Mesothelial cell of epicardium (in vitro differentiated cells): ENCODE measurements around the gene SULT4A1. TPM values are rescaled to one million over a fixed set of nuclear protein-coding genes. Genes with fewer than 3 reads are reported as not detected.

Source experiments
- DNase-seq, 2 experiments: peaks; one replicate each; pipeline ENCODE4 v3.0.0; 2021; ENCODE audit warnings: low spot score in 2 of 2; ENCODE audit not compliant: unreplicated experiment in 2 of 2
- H3K27ac Mint-ChIP-seq: 2 replicates; pipeline ENCODE4 v1.8.0; 2021; ENCODE audit warnings: mixed read lengths
- H3K27me3 Mint-ChIP-seq: 2 replicates; pipeline ENCODE4 v1.8.0; 2021; ENCODE audit warnings: low read depth, mixed read lengths
- H3K36me3 Mint-ChIP-seq: 2 replicates; pipeline ENCODE4 v1.8.0; 2021; ENCODE audit warnings: mixed read lengths
- H3K4me1 Mint-ChIP-seq: 2 replicates; pipeline ENCODE4 v1.8.0; 2021; ENCODE audit warnings: mixed read lengths
- H3K4me3 Mint-ChIP-seq: 2 replicates; pipeline ENCODE4 v1.8.0; 2021; ENCODE audit warnings: mild to moderate bottlenecking, moderate library complexity, mixed read lengths
- H3K9me3 Mint-ChIP-seq: 2 replicates; pipeline ENCODE4 v1.8.0; 2021; ENCODE audit warnings: mixed read lengths
- total RNA-seq: library from RNA; stranded (reverse); gene quantifications from 3 replicates; pipeline ENCODE4 v1.2.1, GENCODE V29; 2021
- TF ChIP-seq, protein P1 (sequence below): fragments of 200-600 bp; sonication (generic); IDR thresholded peaks from one replicate; pipeline ENCODE4 v1.5.0; 2021; ENCODE audit warnings: antibody characterized with exemption; ENCODE audit not compliant: unreplicated experiment

Gene SULT4A1
- total RNA-seq, 1 donor from 2014 or later, result 7.1 TPM

DNA sequence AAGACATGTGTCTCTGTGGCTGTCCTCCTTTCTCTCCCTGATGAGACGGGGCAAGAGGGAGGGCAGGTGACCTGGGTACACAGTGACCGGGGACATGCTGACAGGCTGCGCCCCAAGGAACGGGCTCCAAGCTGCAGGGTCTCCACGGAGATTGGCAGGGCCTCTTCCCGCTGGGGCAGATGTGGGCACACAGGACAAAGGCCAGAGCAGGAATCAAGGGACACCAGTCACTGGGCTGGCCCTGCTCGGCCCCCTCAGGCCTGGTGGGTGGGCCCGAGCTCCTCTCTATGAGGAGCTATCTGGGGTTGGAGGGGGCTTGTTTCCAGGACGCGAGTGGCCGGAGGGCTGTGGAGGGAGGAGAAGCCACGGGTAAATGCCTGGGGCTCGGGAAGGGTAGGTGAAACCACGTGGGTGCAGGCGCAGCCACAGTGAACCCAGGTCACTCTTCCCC lies 18.3 kb upstream of the SULT4A1 start:
- no peaks in the 10 kb centered on the region for H3K36me3 Mint-ChIP-seq
- H3K4me3 Mint-ChIP-seq, result no peak overlapping the region
- H3K27me3 Mint-ChIP-seq, result peaks cover 41% of the 10 kb centered on the region
- TF ChIP-seq, protein P1, sequence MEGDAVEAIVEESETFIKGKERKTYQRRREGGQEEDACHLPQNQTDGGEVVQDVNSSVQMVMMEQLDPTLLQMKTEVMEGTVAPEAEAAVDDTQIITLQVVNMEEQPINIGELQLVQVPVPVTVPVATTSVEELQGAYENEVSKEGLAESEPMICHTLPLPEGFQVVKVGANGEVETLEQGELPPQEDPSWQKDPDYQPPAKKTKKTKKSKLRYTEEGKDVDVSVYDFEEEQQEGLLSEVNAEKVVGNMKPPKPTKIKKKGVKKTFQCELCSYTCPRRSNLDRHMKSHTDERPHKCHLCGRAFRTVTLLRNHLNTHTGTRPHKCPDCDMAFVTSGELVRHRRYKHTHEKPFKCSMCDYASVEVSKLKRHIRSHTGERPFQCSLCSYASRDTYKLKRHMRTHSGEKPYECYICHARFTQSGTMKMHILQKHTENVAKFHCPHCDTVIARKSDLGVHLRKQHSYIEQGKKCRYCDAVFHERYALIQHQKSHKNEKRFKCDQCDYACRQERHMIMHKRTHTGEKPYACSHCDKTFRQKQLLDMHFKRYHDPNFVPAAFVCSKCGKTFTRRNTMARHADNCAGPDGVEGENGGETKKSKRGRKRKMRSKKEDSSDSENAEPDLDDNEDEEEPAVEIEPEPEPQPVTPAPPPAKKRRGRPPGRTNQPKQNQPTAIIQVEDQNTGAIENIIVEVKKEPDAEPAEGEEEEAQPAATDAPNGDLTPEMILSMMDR, result no peak
- no peaks in the 10 kb centered on the region for H3K4me1 Mint-ChIP-seq
- no peaks in the 10 kb centered on the region for H3K9me3 Mint-ChIP-seq
- DNase-seq, result no peak
- H3K27ac Mint-ChIP-seq, result no peak overlapping the region

DNA sequence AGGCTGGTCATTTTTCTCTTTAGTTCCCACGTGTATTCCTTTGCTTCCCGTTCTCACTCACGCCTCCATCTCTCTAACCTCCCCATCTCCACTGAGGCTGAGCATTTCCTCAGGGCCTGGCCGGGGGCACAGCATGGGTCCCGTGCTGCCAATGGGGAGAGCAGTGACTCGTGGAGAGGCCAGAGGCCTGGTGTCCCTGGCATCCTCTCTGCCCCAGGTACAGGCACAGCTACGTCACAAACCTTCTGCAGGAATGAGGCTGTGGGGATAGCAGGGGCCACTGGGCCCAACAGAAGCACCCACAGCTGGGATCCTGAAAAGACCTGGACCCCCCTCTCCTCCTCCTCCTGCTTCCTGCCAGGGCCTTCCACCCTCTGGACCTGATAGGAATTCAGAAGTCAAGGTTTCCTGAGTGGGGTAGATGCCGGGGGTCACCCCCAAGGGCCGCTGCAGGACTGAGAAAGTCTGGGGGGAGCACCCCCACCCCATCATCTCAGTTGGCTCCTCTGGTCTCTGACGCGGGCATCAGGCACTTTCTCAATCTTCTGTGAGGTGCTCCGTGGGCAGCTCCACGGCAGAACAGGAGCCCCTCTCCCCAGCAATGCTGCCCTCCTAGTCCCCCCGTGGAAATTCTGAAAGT lies 17.7 kb upstream of the SULT4A1 start:
- H3K27ac Mint-ChIP-seq, result no peak overlapping the region

DNA sequence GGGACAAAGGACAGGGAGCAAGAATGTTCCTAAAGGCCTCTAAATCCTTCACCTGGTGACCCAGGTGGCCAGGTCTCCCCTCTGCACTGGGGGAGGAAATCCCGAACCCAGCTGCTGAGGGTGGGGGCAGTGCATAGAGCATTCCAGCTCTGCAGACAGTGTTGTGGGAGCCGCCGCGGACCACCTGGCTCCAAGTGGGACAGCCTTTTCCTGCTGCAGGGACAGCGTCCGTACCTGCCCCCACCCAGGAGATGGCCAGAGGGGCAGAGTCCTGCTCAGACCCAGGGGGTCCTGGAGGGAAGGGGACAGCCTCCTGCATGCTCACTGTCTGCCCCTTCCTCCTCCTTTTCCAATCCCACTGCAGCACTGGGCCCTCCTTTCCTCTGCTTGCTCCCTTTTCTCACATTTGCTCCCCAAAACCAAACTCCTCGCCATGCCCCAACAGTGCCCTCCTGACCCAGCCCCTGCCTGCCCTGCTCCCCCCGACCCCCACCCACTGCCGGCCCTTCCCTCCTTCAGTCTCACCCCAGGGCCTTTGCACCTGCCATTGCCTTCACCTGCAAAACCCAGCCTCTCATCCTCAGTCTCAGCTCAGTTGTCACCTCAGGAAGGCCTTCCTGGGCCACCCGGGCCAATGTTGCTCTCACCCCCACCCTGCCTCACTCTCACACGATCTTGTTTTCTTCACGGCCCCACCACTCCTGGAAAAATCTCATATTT lies 16.7 kb upstream of the SULT4A1 start:
- no peaks in the 10 kb centered on the region for H3K9me3 Mint-ChIP-seq
- no peak overlapping the region for H3K27ac Mint-ChIP-seq
- TF ChIP-seq, protein P1, result no peak
- H3K36me3 Mint-ChIP-seq, result no peaks in the 10 kb centered on the region
- no peak for DNase-seq
- peaks cover 46% of the 10 kb centered on the region for H3K27me3 Mint-ChIP-seq
- no peaks in the 10 kb centered on the region for H3K4me1 Mint-ChIP-seq
- no peak overlapping the region for H3K4me3 Mint-ChIP-seq

More for the DNA sequence above, 17.7 kb upstream of the SULT4A1 start:
- Mint-ChIP-seq H3K4me1 (no peaks in the 10 kb centered on the region), H3K9me3 (no peaks in the 10 kb centered on the region), H3K36me3 (no peaks in the 10 kb centered on the region), H3K4me3 (no peak overlapping the region), H3K27me3 (peaks cover 43% of the 10 kb centered on the region)
- TF ChIP-seq, protein P1, result no peak
- DNase-seq, result no peak

DNA sequence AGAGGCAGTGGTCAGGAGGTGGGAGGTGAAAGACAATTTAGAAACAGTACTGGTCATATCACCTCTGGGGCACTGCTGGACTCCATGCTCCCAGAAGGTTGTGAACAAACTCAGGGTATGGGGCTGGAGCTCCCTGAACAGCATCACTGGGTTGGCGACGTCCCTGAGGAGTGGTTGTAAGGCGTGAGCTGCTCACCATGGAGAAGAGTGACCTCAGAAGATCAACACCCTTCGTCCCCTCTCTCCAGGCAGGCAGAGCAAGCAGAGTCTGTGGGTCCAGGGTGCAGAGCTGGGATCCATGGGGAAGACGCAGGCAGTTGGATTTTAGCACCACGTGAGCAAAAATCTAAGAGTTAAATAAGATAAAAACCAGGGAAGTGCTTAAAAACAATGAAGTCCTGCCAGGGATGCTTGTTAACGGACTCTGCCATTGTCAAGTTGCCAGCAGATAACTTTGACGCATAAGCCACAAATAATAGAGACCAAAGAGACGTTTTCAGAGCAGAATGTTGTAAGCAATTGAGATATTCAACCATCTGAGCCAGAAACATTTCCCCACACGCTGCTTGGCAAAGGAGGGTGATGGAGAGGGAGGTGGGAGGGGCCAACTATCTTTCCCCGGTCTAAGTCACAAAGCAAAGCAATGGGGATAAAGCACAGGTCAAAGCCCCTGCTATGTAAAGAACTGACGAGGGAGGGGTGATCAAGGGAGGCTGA lies 15.9 kb upstream of the SULT4A1 start:
- no peaks in the 10 kb centered on the region for H3K36me3 Mint-ChIP-seq
- H3K27ac Mint-ChIP-seq, result no peak overlapping the region
- H3K9me3 Mint-ChIP-seq, result no peaks in the 10 kb centered on the region
- no peaks in the 10 kb centered on the region for H3K4me1 Mint-ChIP-seq
- TF ChIP-seq, protein P1, result no peak
- peaks cover 50% of the 10 kb centered on the region for H3K27me3 Mint-ChIP-seq
- no peak for DNase-seq
- no peak overlapping the region for H3K4me3 Mint-ChIP-seq

DNA sequence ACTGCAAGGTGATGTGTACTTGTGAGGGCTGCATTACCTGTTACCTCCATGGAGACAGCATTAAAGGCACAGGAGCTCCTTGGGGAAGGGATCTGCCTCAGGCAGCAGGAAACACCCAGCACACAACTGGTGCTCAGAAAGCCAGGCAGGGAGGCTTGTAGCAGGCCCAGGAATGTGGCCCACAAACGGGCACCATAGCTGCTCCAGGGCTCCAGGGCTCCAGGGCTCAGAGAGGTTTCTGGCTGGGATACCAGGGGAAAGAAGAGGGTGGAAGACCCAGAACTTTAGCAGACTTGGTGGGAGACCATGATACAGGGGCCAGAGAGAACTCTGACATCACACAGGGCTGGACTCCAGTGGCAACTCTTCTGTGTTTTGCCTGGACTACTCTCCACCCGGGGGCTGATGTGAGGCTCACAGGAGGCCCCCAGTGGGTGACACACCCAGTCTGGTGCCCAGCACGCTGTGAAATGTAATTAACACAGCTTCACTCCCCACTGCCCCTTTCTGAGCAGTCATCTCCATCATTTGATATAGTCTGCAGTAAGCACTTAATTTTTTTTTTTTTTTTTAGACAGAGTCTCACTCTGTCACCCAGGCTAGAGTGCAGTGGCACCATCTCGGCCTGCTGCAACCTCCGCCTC lies 14.7 kb upstream of the SULT4A1 start:
- no peak overlapping the region for H3K4me3 Mint-ChIP-seq
- H3K9me3 Mint-ChIP-seq, result peaks cover under 1% of the 10 kb centered on the region
- no peak for DNase-seq
- H3K4me1 Mint-ChIP-seq, result no peaks in the 10 kb centered on the region
- TF ChIP-seq, protein P1, result no peak
- H3K36me3 Mint-ChIP-seq, result no peaks in the 10 kb centered on the region
- H3K27me3 Mint-ChIP-seq, result peaks cover 53% of the 10 kb centered on the region
- no peak overlapping the region for H3K27ac Mint-ChIP-seq
